HepG2 (cell line): ENCODE data around the gene RHBDF2. TPM values are rescaled to one million over a fixed set of nuclear protein-coding genes. Genes with fewer than 3 reads are reported as not detected.

Source experiments
- ATAC-seq: fragments of 200-7000 bp; cut with Tn5 transposase; 3 replicates; pipeline ENCODE4 v1.9.1; 2020; ENCODE audit warnings: mild to moderate bottlenecking, moderate library complexity
- BruUV-seq: library from RNA; stranded (reverse); fragments of 400-500 nt; replicated peaks from 2 replicates; lab custom pipeline; 2021; lab: Mats Ljungman, UMichigan
- CTCF ChIA-PET: fragments of 300-600 bp; formaldehyde crosslinking; extraction: SDS; loops from one replicate; lab custom pipeline; 2021; ENCODE audit warnings: low total read pairs, inconsistent platforms, low intra/inter-chr PET ratio; lab: Yijun Ruan, JAX
- POLR2A ChIA-PET: fragments of 350-600 bp; sonication (Branson Sonifier 250); formaldehyde crosslinking; loops from one replicate; lab custom pipeline; 2020; ENCODE audit warnings: antibody characterized with exemption, inconsistent platforms; lab: Yijun Ruan, JAX
- DNase-seq: peaks from one replicate; pipeline ENCODE4 v3.0.0-alpha.2; 2015; ENCODE audit warnings: low spot score
- FAIRE-seq: peaks from 3 replicates; lab custom pipeline; 2011; peaks lifted over from hg19 to GRCh38; lab: Jason Lieb, UNC
- H2AFZ ChIP-seq: one replicate; pipeline ENCODE4 v1.6.1; 2011; ENCODE audit warnings: low read length, inconsistent platforms
- H3K27ac ChIP-seq: fragments of 300-600 bp; 3 replicates; pipeline ENCODE4 v1.8.0; 2011; ENCODE audit warnings: mixed run types, mild to moderate bottlenecking, mixed read lengths, low read length, inconsistent platforms; ENCODE audit not compliant: insufficient read depth; ENCODE audit errors: extremely low read length
- H3K27me3 ChIP-seq, 2 experiments: fragments of 200-600 bp in 1 of 2; 2 replicates in 1 of 2; 3 replicates in 1 of 2; pipeline versions ENCODE4 v1.6.0 to v1.8.0; 2011; ENCODE audit warnings: low read length in 2 of 2, mild to moderate bottlenecking in 2 of 2, moderate library complexity in 2 of 2, inconsistent platforms in 1 of 2; ENCODE audit not compliant: insufficient read depth in 2 of 2, control insufficient read depth in 1 of 2
- H3K36me3 ChIP-seq, 2 experiments: fragments of 200-600 bp in 1 of 2; replicated peaks in 1 of 2; 2 replicates in 1 of 2; 3 replicates in 1 of 2; pipeline versions ENCODE4 v1.5.1 to v1.8.0; 2011; ENCODE audit warnings: low read length in 2 of 2, inconsistent platforms in 1 of 2; ENCODE audit not compliant: insufficient read depth in 2 of 2, control insufficient read depth in 1 of 2
- H3K4me1 ChIP-seq: 2 replicates; pipeline ENCODE4 v1.5.1; 2012; ENCODE audit warnings: low read length, inconsistent platforms; ENCODE audit not compliant: insufficient read depth
- H3K4me2 ChIP-seq: 2 replicates; pipeline ENCODE4 v1.6.0; 2011; ENCODE audit warnings: low read depth, low read length, inconsistent platforms
- H3K4me3 ChIP-seq, 3 experiments: fragments of 200-600 bp in 1 of 3; sonication (generic), shearing (Covaris generic) in 1 of 3; replicated peaks in 1 of 3; 2 replicates each; pipeline ENCODE4 v1.5.1; 2011 to 2016; ENCODE audit warnings: low read length in 3 of 3, inconsistent platforms in 2 of 3, low read depth in 2 of 3, mild to moderate bottlenecking in 2 of 3, control low read depth in 1 of 3, mixed read lengths in 1 of 3; ENCODE audit not compliant: insufficient read depth in 1 of 3
- H3K79me2 ChIP-seq: one replicate; pipeline ENCODE4 v1.6.1; 2011; ENCODE audit warnings: low read length, inconsistent platforms; ENCODE audit not compliant: insufficient read depth
- H3K9ac ChIP-seq: 2 replicates; pipeline ENCODE4 v1.6.0; 2011; ENCODE audit warnings: mild to moderate bottlenecking, low read depth, low read length, inconsistent platforms; ENCODE audit not compliant: insufficient read depth
- H3K9me3 ChIP-seq: 2 replicates; pipeline ENCODE4 v1.5.1; 2012; ENCODE audit warnings: mild to moderate bottlenecking, low read length
- H4K20me1 ChIP-seq: 2 replicates; pipeline ENCODE4 v1.6.0; 2011; ENCODE audit warnings: inconsistent platforms, mild to moderate bottlenecking, low read length, moderate library complexity; ENCODE audit not compliant: insufficient read depth
- CCDC6 ChIP-seq: sonication (generic); formaldehyde crosslinking; IDR thresholded peaks from 2 replicates; pipeline ENCODE4 v1.8.1; 2022; ENCODE audit warnings: mild to moderate bottlenecking, missing genetic modification reagents, moderate library complexity
- FOXA3 ChIP-seq: IDR thresholded peaks from 2 replicates; pipeline ENCODE4 v1.6.1; 2016; ENCODE audit warnings: missing genetic modification reagents, missing compliant biosample characterization
- FOXO4 ChIP-seq: sonication (generic); formaldehyde crosslinking; conservative IDR thresholded peaks from 2 replicates; pipeline ENCODE4 v1.8.1; 2023; ENCODE audit warnings: missing genetic modification reagents
- ISX ChIP-seq: sonication (generic); formaldehyde crosslinking; conservative IDR thresholded peaks from 2 replicates; pipeline ENCODE4 v1.5.0; 2020; ENCODE audit warnings: missing genetic modification reagents
- KDM2A ChIP-seq: sonication (generic); formaldehyde crosslinking; IDR thresholded peaks from 2 replicates; pipeline ENCODE4 v1.4.0; 2020; ENCODE audit warnings: low read depth, missing genetic modification reagents, borderline replicate concordance
- NFE2 ChIP-seq: sonication (generic); formaldehyde crosslinking; IDR thresholded peaks from 2 replicates; pipeline ENCODE4 v1.4.0; 2020; ENCODE audit warnings: missing genetic modification reagents
- NFE2L2 ChIP-seq: fragments of 150-350 bp; IDR thresholded peaks from 2 replicates; pipeline ENCODE4 v1.6.1; 2014; ENCODE audit warnings: low read length
- RBM22 ChIP-seq: fragments of 200-400 bp; formaldehyde crosslinking; optimal IDR thresholded peaks from 2 replicates; pipeline ENCODE3; 2017; ENCODE audit warnings: mild to moderate bottlenecking, low read length, moderate library complexity
- SAP130 ChIP-seq: IDR thresholded peaks from 2 replicates; pipeline ENCODE4 v1.6.1; 2016; ENCODE audit warnings: low read depth
- SIN3A ChIP-seq: IDR thresholded peaks from 2 replicates; pipeline ENCODE4 v1.6.1; 2011; ENCODE audit warnings: low read depth, mild to moderate bottlenecking, control low read depth, low read length, borderline replicate concordance
- THAP8 ChIP-seq: sonication (generic); formaldehyde crosslinking; IDR thresholded peaks from 2 replicates; pipeline ENCODE4 v1.5.1; 2020; ENCODE audit warnings: missing genetic modification reagents, mild to moderate bottlenecking, borderline replicate concordance
- ZBTB33 ChIP-seq: sonication (generic); formaldehyde crosslinking; IDR thresholded peaks from 2 replicates; pipeline ENCODE4 v1.4.0; 2020; ENCODE audit warnings: missing genetic modification reagents
- ZFP41 ChIP-seq: sonication (generic); formaldehyde crosslinking; IDR thresholded peaks from 2 replicates; pipeline ENCODE4 v1.4.0; 2020; ENCODE audit warnings: mild to moderate bottlenecking, missing genetic modification reagents, borderline replicate concordance
- ZFP82 ChIP-seq: sonication (generic); formaldehyde crosslinking; IDR thresholded peaks from 2 replicates; pipeline ENCODE4 v1.5.1; 2020; ENCODE audit warnings: mild to moderate bottlenecking, missing genetic modification reagents, borderline replicate concordance
- ZFY ChIP-seq: sonication (generic); formaldehyde crosslinking; IDR thresholded peaks from 2 replicates; pipeline ENCODE4 v1.4.0; 2020; ENCODE audit warnings: missing genetic modification reagents
- ZNF12 ChIP-seq: sonication (generic); formaldehyde crosslinking; IDR thresholded peaks from 2 replicates; pipeline ENCODE4 v1.5.0; 2020; ENCODE audit warnings: missing genetic modification reagents
- ZNF263 ChIP-seq: sonication (generic); formaldehyde crosslinking; IDR thresholded peaks from 2 replicates; pipeline ENCODE4 v1.4.0; 2020; ENCODE audit warnings: missing genetic modification reagents
- ZNF30 ChIP-seq: sonication (generic); formaldehyde crosslinking; IDR thresholded peaks from 2 replicates; pipeline ENCODE4 v1.5.0; 2020; ENCODE audit warnings: mild to moderate bottlenecking, missing genetic modification reagents
- ZNF557 ChIP-seq: sonication (generic); formaldehyde crosslinking; IDR thresholded peaks from 2 replicates; pipeline ENCODE4 v1.4.0; 2020; ENCODE audit warnings: missing genetic modification reagents
- WGBS: methylation state at CpG from one replicate; pipeline ENCODE4 v1.1.6; 2017; ENCODE audit warnings: low lambda C conversion rate; 5-methylcytosine and 5-hydroxymethylcytosine counted together
- in situ Hi-C: cut with HindIII; loops from 2 replicates; pipeline ENCODE4 v1.10.0; 2017; ENCODE audit warnings: low pct_unique_long_range_greater_than_20kb; ENCODE audit not compliant: extremely low pct_ligation_motif_present
- intact Hi-C: fragments of 100-400 bp; cut with micrococcal nuclease; formaldehyde crosslinking; loops from one replicate; pipeline ENCODE4 v1.10.0; 2022; ENCODE audit not compliant: unreplicated experiment
- polyA plus RNA-seq, 8 experiments: library from polyadenylated mRNA; depleted of rRNA in 3 of 8; stranded (reverse) in 7 of 8; unstranded in 1 of 8; fragments of >200 nt; fragmentation: Illumina TruSeq in 4 of 8; extraction: Trizol in 4 of 8; gene quantifications; 2 replicates each; pipeline versions ENCODE4 v1.2.1 to v1.2.3, GENCODE V29; 2011 to 2016; ENCODE audit warnings: low read depth in 4 of 8, missing spikeins in 1 of 8, mixed read lengths in 1 of 8; ENCODE audit not compliant: insufficient read depth in 1 of 8
- total RNA-seq, 5 experiments: library from RNA; depleted of rRNA; stranded (reverse); fragments of >200 nt; fragmentation: Illumina TruSeq; extraction: Trizol; gene quantifications; 2 replicates each; pipeline ENCODE4 v1.2.3, GENCODE V29; 2016; ENCODE audit warnings: low read depth in 1 of 5
- TF ChIP-seq, protein P1 (sequence below): sonication (generic); formaldehyde crosslinking; IDR thresholded peaks from 2 replicates; pipeline ENCODE4 v1.4.0; 2020; ENCODE audit warnings: low read depth, mild to moderate bottlenecking, missing genetic modification reagents

The RHBDF2 gene
- total and polyA plus RNA-seq, 2 of the 13 experiments (the other 11 are each of a cell fraction or from before 2014, with no cell fraction given) = 7.8 to 24.2 TPM

- no peak overlapping the region for H3K4me3 ChIP-seq
- no peak overlapping the region for H3K9ac ChIP-seq
- H3K36me3 ChIP-seq = peaks cover 2 to 11% of the 10 kb centered on the region in 2 experiments; a peak in 4 of 5 replicates
- no peak overlapping the region for H2AFZ ChIP-seq
- 97% methylated on average over 8 of the region's 8 CpGs for WGBS
- no peak for DNase-seq
- TF ChIP-seq KDM2A (CRISPR knock-in tag) = no peak
- TF ChIP-seq, protein P1, sequence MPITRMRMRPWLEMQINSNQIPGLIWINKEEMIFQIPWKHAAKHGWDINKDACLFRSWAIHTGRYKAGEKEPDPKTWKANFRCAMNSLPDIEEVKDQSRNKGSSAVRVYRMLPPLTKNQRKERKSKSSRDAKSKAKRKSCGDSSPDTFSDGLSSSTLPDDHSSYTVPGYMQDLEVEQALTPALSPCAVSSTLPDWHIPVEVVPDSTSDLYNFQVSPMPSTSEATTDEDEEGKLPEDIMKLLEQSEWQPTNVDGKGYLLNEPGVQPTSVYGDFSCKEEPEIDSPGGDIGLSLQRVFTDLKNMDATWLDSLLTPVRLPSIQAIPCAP (CRISPR knock-in tag) = no peak
- TF ChIP-seq SIN3A = no peak
- TF ChIP-seq FOXA3 (CRISPR knock-in tag) = 0 out of 2 replicates have a peak, but pooled peaks have one; percentile 21
- TF ChIP-seq ZNF557 = no peak
- TF ChIP-seq THAP8 (CRISPR knock-in tag) = no peak
- TF ChIP-seq ZNF30 = no peak
- TF ChIP-seq ZNF12 (CRISPR knock-in tag) = peak; percentile 11; the same call in 1 of the 2 replicates
- TF ChIP-seq FOXO4 (CRISPR knock-in tag) = no peak
- TF ChIP-seq ZFP41 (CRISPR knock-in tag) = no peak
- TF ChIP-seq ZNF263 (CRISPR knock-in tag) = no peak
- TF ChIP-seq CCDC6 (CRISPR knock-in tag) = no peak
- peak; percentile 31; the same call in 1 of the 2 replicates for TF ChIP-seq NFE2
- TF ChIP-seq NFE2L2 = peak; percentile 44; the same call in 1 of the 2 replicates
- peak; percentile 22; the same call in 1 of the 2 replicates for TF ChIP-seq SAP130
- TF ChIP-seq ZFP82 (CRISPR knock-in tag) = no peak
- no peak for TF ChIP-seq ZFY (CRISPR knock-in tag)
- TF ChIP-seq RBM22 = peak; percentile 43
- peak; percentile 80; the same call in 1 of the 2 replicates for TF ChIP-seq ZBTB33 (CRISPR knock-in tag)
- no peak for TF ChIP-seq ISX (CRISPR knock-in tag)
- peaks cover 81% of the 10 kb centered on the region for H4K20me1 ChIP-seq
- H3K27me3 ChIP-seq = no peaks in the 10 kb centered on the region
- ChIA-PET CTCF (no interaction called here), POLR2A (interaction anchor here (1.0 kb wide), 1 partner anchor 57 kb away, joined by 3 read pairs; no protein-coding TSS in a partner anchor)
- intact Hi-C loops (no loop called here), in situ Hi-C loops (no loop called here)
- ATAC-seq = no peak
- no peak overlapping the region for H3K4me2 ChIP-seq
- H3K27ac ChIP-seq = no peak overlapping the region
- BruUV-seq = no TSS peak
- FAIRE-seq = no peak
- H3K79me2 ChIP-seq = peaks cover 97% of the 10 kb centered on the region
- H3K9me3 ChIP-seq = no peaks in the 10 kb centered on the region
- H3K4me1 ChIP-seq = peaks cover 82% of the 10 kb centered on the region
These were observed 58.6 kb downstream of the RHBDF2 start for GRCh38 chr17:76442341-76443338.
